Smooth muscle cell (in vitro differentiated cells): ENCODE data around the gene POLR3K. TPM values are rescaled to one million over a fixed set of nuclear protein-coding genes. Genes with fewer than 3 reads are reported as not detected.

Experiments used
- DNase-seq: peaks from one replicate; lab custom pipeline; 2025; ENCODE audit not compliant: unreplicated experiment; lab: John Stamatoyannopoulos, UW
- H2AFZ ChIP-seq: fragments of 200-600 bp; sonication (generic); 2 replicates; pipeline ENCODE4 v1.6.0; 2016; ENCODE audit warnings: antibody characterized with exemption, low read depth, mild to moderate bottlenecking
- H3F3A ChIP-seq: fragments of 200-600 bp; sonication (generic); 2 replicates; pipeline ENCODE4 v1.6.0; 2017; ENCODE audit warnings: antibody characterized with exemption, low read depth
- H3K27ac ChIP-seq: fragments of 200-600 bp; sonication (generic); 2 replicates; pipeline ENCODE4 v1.5.1; 2016; ENCODE audit warnings: low read depth, mild to moderate bottlenecking
- H3K27me3 ChIP-seq: fragments of 200-600 bp; sonication (generic); 2 replicates; pipeline ENCODE4 v1.6.1; 2016; ENCODE audit warnings: low read depth, mild to moderate bottlenecking
- H3K36me3 ChIP-seq: fragments of 200-600 bp; sonication (generic); 2 replicates; pipeline ENCODE4 v1.5.1; 2016; ENCODE audit warnings: low read depth
- H3K4me1 ChIP-seq: fragments of 200-600 bp; sonication (generic); 2 replicates; pipeline ENCODE4 v1.5.1; 2016; ENCODE audit warnings: low read depth
- H3K4me2 ChIP-seq: fragments of 200-600 bp; sonication (generic); 2 replicates; pipeline ENCODE4 v1.6.0; 2016; ENCODE audit warnings: mild to moderate bottlenecking
- H3K4me3 ChIP-seq: fragments of 200-600 bp; sonication (generic); 2 replicates; pipeline ENCODE4 v1.5.1; 2016; ENCODE audit warnings: mild to moderate bottlenecking
- H3K79me2 ChIP-seq: fragments of 200-600 bp; sonication (generic); 2 replicates; pipeline ENCODE4 v1.6.0; 2016; ENCODE audit warnings: low read depth, mild to moderate bottlenecking
- H3K9ac ChIP-seq: fragments of 200-600 bp; sonication (generic); 2 replicates; pipeline ENCODE4 v1.6.0; 2016; ENCODE audit warnings: low read depth
- H3K9me3 ChIP-seq: fragments of 200-600 bp; sonication (generic); replicated peaks from 2 replicates; pipeline ENCODE4 v1.5.1; 2016; ENCODE audit warnings: low read depth
- H4K20me1 ChIP-seq: fragments of 200-600 bp; sonication (generic); 2 replicates; pipeline ENCODE4 v1.6.0; 2016; ENCODE audit warnings: low read depth
- WGBS: methylation state at CpG from one replicate; pipeline ENCODE4 v1.1.7; 2016; ENCODE audit warnings: low lambda C conversion rate; 5-methylcytosine and 5-hydroxymethylcytosine counted together
- polyA plus RNA-seq: library from polyadenylated mRNA; unstranded; fragments of >200 nt; fragmentation: Nextera tagmentation; extraction: Ambion mirVana; gene quantifications from 2 replicates; pipeline ENCODE4 v1.2.1, GENCODE V29; 2016
- total RNA-seq: library from RNA; depleted of rRNA; stranded (reverse); fragments of >200 nt; gene quantifications from 2 replicates; pipeline ENCODE4 v1.2.3, GENCODE V29; 2014
- TF ChIP-seq, protein P1 (sequence below): fragments of 200-600 bp; sonication (generic); IDR thresholded peaks from 2 replicates; pipeline ENCODE4 v1.5.1; 2017; ENCODE audit warnings: borderline replicate concordance, mild to moderate bottlenecking, antibody characterized with exemption; ENCODE audit not compliant: insufficient read depth, poor library complexity, severe bottlenecking

POLR3K gene
- total and polyA plus RNA-seq, 2 experiments from 2014 or later: 2.9 to 10.5 TPM

GRCh38 chr16:71540-72401 is 18.4 kb upstream of the POLR3K start:
- Histone ChIP-seq H3K27me3 (no peaks in the 10 kb centered on the region), H3F3A (peaks cover 21% of the 10 kb centered on the region), H3K9me3 (no peaks in the 10 kb centered on the region), H3K36me3 (no peaks in the 10 kb centered on the region), H3K4me3 (peak overlapping the region; percentile 86), H3K9ac (peak overlapping the region; percentile 82), H3K27ac (peak overlapping the region; percentile 74), H3K4me2 (peak overlapping the region; percentile 93), H4K20me1 (peaks cover 45% of the 10 kb centered on the region), H3K4me1 (peaks cover 51% of the 10 kb centered on the region), H3K79me2 (peaks cover 46% of the 10 kb centered on the region), H2AFZ (no peak overlapping the region)
- DNase-seq: peak; percentile 78
- TF ChIP-seq, protein P1, sequence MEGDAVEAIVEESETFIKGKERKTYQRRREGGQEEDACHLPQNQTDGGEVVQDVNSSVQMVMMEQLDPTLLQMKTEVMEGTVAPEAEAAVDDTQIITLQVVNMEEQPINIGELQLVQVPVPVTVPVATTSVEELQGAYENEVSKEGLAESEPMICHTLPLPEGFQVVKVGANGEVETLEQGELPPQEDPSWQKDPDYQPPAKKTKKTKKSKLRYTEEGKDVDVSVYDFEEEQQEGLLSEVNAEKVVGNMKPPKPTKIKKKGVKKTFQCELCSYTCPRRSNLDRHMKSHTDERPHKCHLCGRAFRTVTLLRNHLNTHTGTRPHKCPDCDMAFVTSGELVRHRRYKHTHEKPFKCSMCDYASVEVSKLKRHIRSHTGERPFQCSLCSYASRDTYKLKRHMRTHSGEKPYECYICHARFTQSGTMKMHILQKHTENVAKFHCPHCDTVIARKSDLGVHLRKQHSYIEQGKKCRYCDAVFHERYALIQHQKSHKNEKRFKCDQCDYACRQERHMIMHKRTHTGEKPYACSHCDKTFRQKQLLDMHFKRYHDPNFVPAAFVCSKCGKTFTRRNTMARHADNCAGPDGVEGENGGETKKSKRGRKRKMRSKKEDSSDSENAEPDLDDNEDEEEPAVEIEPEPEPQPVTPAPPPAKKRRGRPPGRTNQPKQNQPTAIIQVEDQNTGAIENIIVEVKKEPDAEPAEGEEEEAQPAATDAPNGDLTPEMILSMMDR: no peak
- WGBS: 1% methylated on average over 37 of the region's 57 CpGs

DNA sequence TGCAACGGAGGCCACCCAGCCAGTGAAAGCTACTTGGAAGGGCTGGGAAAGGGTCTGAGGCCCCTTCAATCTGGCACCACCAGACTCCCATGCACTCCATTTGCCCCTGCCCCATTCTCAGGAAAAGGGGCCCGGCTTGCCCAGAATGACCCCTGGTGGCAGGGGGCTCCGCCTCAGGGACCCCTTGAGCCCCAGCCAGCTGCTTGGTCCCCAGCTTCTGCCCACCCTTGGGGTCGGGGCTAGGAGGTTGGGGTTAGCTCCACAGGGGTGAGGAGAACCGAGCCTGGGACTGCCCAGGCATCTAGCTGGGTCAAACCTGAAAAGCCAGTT is 17.8 kb upstream of the POLR3K start:
- Histone ChIP-seq H3K9ac (peak overlapping the region; percentile 29), H3K4me1 (peaks cover 46% of the 10 kb centered on the region)
- WGBS: 40% methylated on average over 5 of the region's 5 CpGs

GRCh38 chr16:69181-69580 is 15.8 kb upstream of the POLR3K start:
- Histone ChIP-seq H3K4me3 (no peak overlapping the region), H3F3A (peaks cover 3% of the 10 kb centered on the region), H3K36me3 (no peaks in the 10 kb centered on the region), H3K27ac (no peak overlapping the region), H3K4me2 (peak overlapping the region; percentile 65), H3K9ac (no peak overlapping the region), H3K79me2 (peaks cover 64% of the 10 kb centered on the region), H2AFZ (no peak overlapping the region), H4K20me1 (peaks cover 71% of the 10 kb centered on the region), H3K27me3 (no peaks in the 10 kb centered on the region), H3K9me3 (no peaks in the 10 kb centered on the region), H3K4me1 (peaks cover 30% of the 10 kb centered on the region)
- TF ChIP-seq, protein P1: no peak
- 77% methylated on average over 8 of the region's 8 CpGs for WGBS
- no peak for DNase-seq

More for the DNA sequence above, 17.8 kb upstream of the POLR3K start:
- peak overlapping the region; percentile 93 for H3K4me2 ChIP-seq
- H3K4me3 ChIP-seq: peak overlapping the region; percentile 86
- H3K36me3 ChIP-seq: no peaks in the 10 kb centered on the region
- TF ChIP-seq, protein P1: no peak
- peaks cover 52% of the 10 kb centered on the region for H3K79me2 ChIP-seq
- no peak for DNase-seq
- H3K9me3 ChIP-seq: no peaks in the 10 kb centered on the region
- H2AFZ ChIP-seq: no peak overlapping the region
- H3K27me3 ChIP-seq: no peaks in the 10 kb centered on the region
- H3F3A ChIP-seq: peaks cover 15% of the 10 kb centered on the region
- H4K20me1 ChIP-seq: peaks cover 51% of the 10 kb centered on the region
- H3K27ac ChIP-seq: peak overlapping the region; percentile 74
